Activated CD8-positive, alpha-beta memory T cell treated with anti-CD3 and anti-CD28 coated beads, Interleukin-2, amount 50 U/mL, for 24 hours (primary cell): ENCODE measurements around the gene PSMF1.
"Not testable (repeated sequence)": the region's sequence is repeated elsewhere in the genome, so short reads cannot be mapped to it uniquely, and the experiment has no call there.

ENCODE experiments used
- DNase-seq: peaks from one replicate; pipeline ENCODE4 v3.0.0-alpha.2; 2020; ENCODE audit errors: extremely low read depth

Gene PSMF1

GRCh38 chr20:1214838-1215261, 96.4 kb downstream of the PSMF1 start:
- no peak for DNase-seq

DNA sequence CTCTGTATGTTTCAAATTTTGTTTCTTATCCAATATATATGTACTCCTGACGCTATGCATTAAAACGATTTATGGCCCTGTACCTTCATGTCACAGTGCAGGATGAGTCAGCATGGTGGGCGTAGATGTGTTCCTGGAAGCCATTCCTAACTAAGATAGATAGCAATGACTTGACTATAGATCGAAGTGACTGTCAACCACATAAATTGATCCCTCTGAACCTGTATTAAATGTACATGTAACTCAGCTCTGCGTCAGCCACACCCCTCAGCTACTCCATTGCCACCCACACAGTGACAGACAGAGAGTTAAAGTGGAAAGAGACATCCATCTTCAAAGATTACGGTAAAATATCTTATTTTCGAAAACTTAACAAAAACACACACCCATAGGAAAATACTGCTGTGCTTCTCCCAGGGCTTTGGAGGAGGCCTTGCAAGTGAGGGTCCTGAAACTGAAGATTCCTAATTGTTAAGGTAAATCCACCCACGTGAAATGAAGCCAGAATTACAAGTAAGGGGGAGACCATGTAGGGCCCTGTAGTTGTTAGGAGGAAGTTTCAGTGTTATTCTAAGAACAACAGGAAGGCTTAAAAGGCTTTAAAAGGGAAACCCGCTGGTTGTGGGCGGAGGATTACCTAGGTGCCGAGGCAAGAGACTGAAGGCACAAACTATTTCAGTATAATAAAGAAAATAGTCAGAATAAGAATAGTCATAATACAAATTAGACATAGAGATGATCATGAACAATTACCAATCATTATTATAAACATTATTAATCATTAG, 97.2 kb downstream of the PSMF1 start:
- DNase-seq, result no peak

GRCh38 chr20:1216527-1217427, 98.4 kb downstream of the PSMF1 start:
- DNase-seq, result not testable (repeated sequence)
